Stimulated activated memory B cell treated with anti-CD40 and anti-IgM and Interleukin-4, amounts not matched to agents 10 μg/mL and 1 μg/mL and 100 μg/mL, for 72 hours (primary cell): ENCODE measurements around the gene CDH12.

Source experiments
- ATAC-seq: fragments of 150-1000 bp; cut with Tn5 transposase; 2 replicates; pipeline ENCODE4 v1.10.0; 2021
- H3K27ac Mint-ChIP-seq: one replicate; pipeline ENCODE4 v1.8.0; 2022; ENCODE audit warnings: mild to moderate bottlenecking, mixed read lengths
- H3K27me3 Mint-ChIP-seq: one replicate; pipeline ENCODE4 v1.8.0; 2022; ENCODE audit warnings: mixed read lengths
- H3K36me3 Mint-ChIP-seq: one replicate; pipeline ENCODE4 v1.8.0; 2022; ENCODE audit warnings: mixed read lengths
- H3K4me1 Mint-ChIP-seq: one replicate; pipeline ENCODE4 v1.8.0; 2022; ENCODE audit warnings: mixed read lengths
- H3K4me3 Mint-ChIP-seq: one replicate; pipeline ENCODE4 v1.8.0; 2022; ENCODE audit warnings: mild to moderate bottlenecking, moderate library complexity, mixed read lengths
- H3K9me3 Mint-ChIP-seq: one replicate; pipeline ENCODE4 v1.8.0; 2022; ENCODE audit warnings: mixed read lengths

Gene CDH12

DNA sequence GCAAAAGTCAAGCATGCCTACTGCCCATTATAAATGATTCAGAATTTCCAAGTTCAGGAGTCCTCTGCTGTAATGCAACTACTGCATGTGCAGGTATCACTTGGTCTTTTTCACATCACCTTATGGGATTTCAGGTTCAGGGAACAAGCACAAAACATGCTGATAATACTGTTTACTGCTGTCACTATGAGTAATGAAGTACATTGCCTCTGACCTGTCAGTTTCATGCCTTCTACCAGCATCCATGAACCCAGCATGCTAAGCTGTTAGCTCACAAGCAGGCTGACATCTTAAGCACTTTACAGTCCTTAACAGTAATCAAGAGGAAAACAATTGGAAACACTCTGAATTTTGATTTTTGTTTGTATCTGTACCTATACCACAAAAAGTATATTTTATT, 743.8 kb downstream of the CDH12 start:
- Mint-ChIP-seq H3K4me3 (no peak overlapping the region), H3K27me3 (no peaks in the 10 kb centered on the region), H3K27ac (no peak overlapping the region), H3K9me3 (no peaks in the 10 kb centered on the region), H3K36me3 (no peaks in the 10 kb centered on the region), H3K4me1 (no peaks in the 10 kb centered on the region)
- no peak for ATAC-seq

DNA sequence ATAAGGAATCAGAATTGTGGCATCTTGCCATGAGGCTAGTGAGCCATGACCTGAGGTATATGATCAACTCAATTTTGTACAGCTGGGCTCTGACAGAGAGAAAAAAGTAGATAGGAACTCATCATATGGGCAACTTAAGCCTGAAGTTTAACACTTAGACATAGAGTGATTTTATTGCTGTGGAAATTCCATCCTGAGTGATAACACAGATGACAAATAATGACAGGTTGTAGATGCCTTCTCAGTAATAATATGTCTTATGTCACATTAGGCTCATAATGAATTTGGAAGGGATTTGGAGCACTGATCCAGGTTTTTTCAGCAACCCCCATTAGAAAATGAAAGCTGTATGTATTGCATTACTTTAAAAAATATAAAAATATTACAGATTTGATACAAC, 744.6 kb downstream of the CDH12 start:
- Mint-ChIP-seq H3K4me1 (no peaks in the 10 kb centered on the region), H3K36me3 (no peaks in the 10 kb centered on the region), H3K27ac (no peak overlapping the region), H3K9me3 (no peaks in the 10 kb centered on the region), H3K27me3 (no peaks in the 10 kb centered on the region), H3K4me3 (no peak overlapping the region)
- no peak for ATAC-seq

DNA sequence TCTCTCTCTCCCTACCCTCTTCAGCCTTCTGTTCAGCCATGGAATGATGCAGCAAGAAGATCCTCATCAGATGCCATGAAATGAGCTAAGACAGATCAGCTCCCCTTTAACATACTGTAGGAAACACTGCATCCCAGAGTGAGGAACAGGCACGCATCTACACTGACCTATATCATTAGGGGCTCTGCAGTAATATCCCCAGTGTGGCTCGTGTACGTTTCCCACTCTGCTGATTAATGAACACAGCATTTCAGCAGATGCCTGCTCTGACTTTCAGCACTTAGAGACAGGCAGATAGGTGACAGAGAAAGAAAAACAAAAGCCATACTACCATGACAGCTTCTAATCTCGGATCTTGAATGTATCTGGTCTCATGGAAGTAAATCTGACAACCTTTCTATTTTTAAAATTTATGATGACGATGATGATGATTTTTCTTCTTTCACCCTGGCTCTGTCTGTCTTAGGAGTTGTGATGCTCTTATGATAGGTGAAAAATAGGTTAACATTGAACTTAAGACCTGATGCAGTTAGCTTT, 750.3 kb downstream of the CDH12 start:
- H3K36me3 Mint-ChIP-seq: no peaks in the 10 kb centered on the region
- no peak overlapping the region for H3K27ac Mint-ChIP-seq
- ATAC-seq: no peak
- no peaks in the 10 kb centered on the region for H3K9me3 Mint-ChIP-seq
- no peaks in the 10 kb centered on the region for H3K4me1 Mint-ChIP-seq
- no peak overlapping the region for H3K4me3 Mint-ChIP-seq
- no peaks in the 10 kb centered on the region for H3K27me3 Mint-ChIP-seq

DNA sequence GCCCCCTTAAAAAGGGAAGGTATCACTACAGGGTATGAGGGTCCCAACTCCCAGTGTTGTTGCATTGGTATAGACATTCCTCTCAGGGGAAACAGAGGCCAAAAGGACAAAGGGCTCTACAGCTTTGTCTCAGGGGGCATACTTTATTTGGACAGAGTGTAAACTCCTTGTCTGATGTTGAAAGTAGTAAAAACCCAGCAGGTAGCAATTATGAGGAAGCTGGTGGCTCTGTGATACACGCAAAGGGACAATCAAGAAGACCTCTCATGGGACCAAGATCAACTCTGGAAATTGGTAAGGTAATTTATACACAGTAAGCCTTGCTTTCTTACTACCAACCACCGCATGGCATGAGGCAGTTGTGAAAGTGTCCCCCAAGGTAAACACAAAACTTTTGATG, 764.6 kb downstream of the CDH12 start:
- H3K36me3 Mint-ChIP-seq: no peaks in the 10 kb centered on the region
- ATAC-seq: no peak
- no peak overlapping the region for H3K4me3 Mint-ChIP-seq
- H3K27me3 Mint-ChIP-seq: no peaks in the 10 kb centered on the region
- H3K27ac Mint-ChIP-seq: no peak overlapping the region
- H3K9me3 Mint-ChIP-seq: no peaks in the 10 kb centered on the region
- H3K4me1 Mint-ChIP-seq: no peaks in the 10 kb centered on the region

DNA sequence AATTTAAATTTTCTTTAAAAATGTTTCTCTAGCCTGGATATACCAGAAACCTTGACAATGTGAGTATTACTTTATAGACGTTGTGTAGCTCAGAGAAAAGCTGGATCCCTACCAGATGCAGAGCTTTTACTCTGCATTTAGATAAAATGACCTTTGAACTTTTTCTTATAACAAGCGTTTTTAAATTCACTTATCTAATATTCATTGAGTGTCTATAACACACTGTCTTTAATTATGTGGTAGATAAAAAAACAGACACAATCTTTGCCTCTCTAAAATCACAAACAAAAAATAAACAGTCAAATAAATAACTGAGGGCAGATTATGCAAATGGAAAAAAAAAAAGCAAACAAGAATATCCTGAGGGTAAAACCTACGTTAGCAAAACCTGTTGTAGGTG, 773.6 kb downstream of the CDH12 start:
- no peak for ATAC-seq
- Mint-ChIP-seq H3K4me1 (no peaks in the 10 kb centered on the region), H3K27ac (no peak overlapping the region), H3K9me3 (no peaks in the 10 kb centered on the region), H3K36me3 (no peaks in the 10 kb centered on the region), H3K27me3 (no peaks in the 10 kb centered on the region), H3K4me3 (no peak overlapping the region)

DNA sequence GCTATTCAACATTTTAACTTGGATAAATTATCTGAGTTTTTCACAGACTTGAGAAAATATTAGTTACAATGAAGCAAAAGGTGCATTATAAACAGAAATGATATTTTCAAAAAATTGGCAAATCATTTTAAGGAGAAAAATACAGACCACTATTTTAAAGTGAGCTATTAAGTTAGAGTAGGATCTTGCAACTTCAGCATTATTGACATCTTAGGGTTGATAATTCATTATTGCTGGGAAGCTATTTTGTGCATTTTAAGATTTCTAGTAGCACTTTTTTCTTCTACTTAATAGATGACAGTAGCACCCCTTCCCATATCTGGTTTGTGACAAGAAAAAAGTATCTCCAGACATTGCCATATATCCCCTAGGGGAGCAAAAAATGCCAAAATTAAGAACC, 774.1 kb downstream of the CDH12 start:
- Mint-ChIP-seq H3K36me3 (no peaks in the 10 kb centered on the region), H3K27me3 (no peaks in the 10 kb centered on the region), H3K27ac (no peak overlapping the region)

DNA sequence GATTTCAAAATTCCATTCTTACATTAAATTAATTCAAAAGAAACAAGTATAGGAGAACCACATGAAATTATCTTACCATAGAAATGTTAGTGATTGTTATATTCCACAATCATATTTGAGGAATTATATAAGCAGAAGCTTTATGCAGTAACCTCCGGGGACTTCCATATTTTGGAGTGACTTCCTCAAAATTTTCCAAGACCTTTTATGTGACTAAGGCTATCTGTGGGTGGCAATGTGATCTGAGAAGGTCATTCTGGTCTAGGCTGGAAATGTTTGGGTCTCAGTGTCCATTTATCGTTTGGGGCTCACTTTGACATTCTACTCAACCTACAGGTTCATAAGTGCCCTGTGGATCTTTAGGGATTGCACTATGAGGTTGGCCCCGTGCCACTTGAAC, 776.6 kb downstream of the CDH12 start:
- Mint-ChIP-seq H3K27me3 (no peaks in the 10 kb centered on the region), H3K9me3 (peaks cover 3% of the 10 kb centered on the region), H3K4me3 (no peak overlapping the region), H3K36me3 (no peaks in the 10 kb centered on the region), H3K4me1 (no peaks in the 10 kb centered on the region), H3K27ac (no peak overlapping the region)
- no peak for ATAC-seq

More for the DNA sequence above, 774.1 kb downstream of the CDH12 start:
- ATAC-seq: no peak
- Mint-ChIP-seq H3K9me3 (no peaks in the 10 kb centered on the region), H3K4me1 (no peaks in the 10 kb centered on the region), H3K4me3 (no peak overlapping the region)

DNA sequence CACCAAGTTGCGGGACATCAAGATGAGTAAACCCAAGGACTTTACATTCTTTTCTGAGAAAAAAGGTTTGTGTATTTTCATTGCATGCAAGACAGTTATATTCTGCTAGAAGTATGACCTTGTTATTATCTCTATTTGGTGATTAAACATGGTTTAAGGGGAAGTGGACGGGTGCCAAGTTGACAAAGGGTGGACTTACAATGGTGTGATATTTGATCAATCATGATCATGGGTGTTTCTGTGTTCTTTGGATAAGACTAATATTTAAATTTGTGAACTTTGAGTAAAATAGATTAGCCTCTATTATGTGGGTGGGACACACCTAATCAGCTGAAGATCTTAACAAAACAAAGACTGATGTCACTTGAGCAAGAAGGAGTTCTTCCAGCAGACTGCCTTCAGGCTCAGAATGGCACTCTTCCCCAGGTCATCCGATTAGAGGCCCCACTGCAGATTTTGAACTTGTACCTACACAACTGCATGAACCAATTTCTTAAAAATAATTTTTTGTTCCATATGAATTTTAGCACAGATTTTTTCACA, 782.9 kb downstream of the CDH12 start:
- H3K9me3 Mint-ChIP-seq: peaks cover 3% of the 10 kb centered on the region
- H3K27me3 Mint-ChIP-seq: no peaks in the 10 kb centered on the region
- H3K4me3 Mint-ChIP-seq: no peak overlapping the region
- no peak for ATAC-seq
- no peaks in the 10 kb centered on the region for H3K4me1 Mint-ChIP-seq
- no peak overlapping the region for H3K27ac Mint-ChIP-seq
- no peaks in the 10 kb centered on the region for H3K36me3 Mint-ChIP-seq

DNA sequence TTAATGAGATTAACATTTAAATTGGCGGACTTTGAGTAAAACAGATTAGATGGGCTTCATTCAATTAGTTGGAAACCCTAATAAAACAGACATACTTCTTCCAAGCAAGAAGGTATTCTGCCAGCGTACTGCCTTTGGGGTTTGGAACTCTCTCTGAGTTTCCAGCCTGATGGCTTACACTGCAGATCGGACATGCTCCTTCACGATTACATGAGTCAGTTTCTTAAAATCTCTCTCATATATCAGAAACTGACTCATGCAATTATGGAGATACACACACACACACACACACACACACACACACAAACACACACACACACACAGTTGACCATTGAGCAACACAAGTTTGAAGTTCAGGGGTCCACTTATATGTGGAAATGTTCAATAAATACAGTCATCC, 789.4 kb downstream of the CDH12 start:
- no peaks in the 10 kb centered on the region for H3K9me3 Mint-ChIP-seq
- H3K27me3 Mint-ChIP-seq: no peaks in the 10 kb centered on the region
- no peaks in the 10 kb centered on the region for H3K4me1 Mint-ChIP-seq
- no peak for ATAC-seq
- no peaks in the 10 kb centered on the region for H3K36me3 Mint-ChIP-seq
- no peak overlapping the region for H3K4me3 Mint-ChIP-seq
- no peak overlapping the region for H3K27ac Mint-ChIP-seq

DNA sequence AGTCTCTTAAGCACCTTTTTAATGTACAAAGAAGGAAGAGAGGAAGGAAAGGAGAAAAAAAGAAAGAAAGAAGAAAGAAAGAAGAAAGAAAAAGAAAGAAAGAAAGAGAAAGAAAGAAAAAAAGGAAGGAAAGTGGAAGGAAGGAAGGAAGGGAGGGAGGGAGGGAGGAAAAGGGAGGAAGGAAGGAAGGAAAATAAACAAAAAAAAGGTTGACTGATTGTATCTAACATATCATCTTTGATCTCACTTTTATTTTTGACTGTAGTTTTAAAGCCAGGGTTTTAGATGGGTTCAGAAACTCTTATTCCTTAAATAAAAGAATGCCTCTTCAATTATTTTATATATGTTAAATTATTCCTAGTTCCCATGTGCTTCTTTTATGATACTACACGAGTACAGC, 794.5 kb downstream of the CDH12 start:
- no peaks in the 10 kb centered on the region for H3K9me3 Mint-ChIP-seq
- no peaks in the 10 kb centered on the region for H3K27me3 Mint-ChIP-seq
- H3K36me3 Mint-ChIP-seq: no peaks in the 10 kb centered on the region
- no peak overlapping the region for H3K4me3 Mint-ChIP-seq
- no peak for ATAC-seq
- H3K27ac Mint-ChIP-seq: no peak overlapping the region
- H3K4me1 Mint-ChIP-seq: no peaks in the 10 kb centered on the region

DNA sequence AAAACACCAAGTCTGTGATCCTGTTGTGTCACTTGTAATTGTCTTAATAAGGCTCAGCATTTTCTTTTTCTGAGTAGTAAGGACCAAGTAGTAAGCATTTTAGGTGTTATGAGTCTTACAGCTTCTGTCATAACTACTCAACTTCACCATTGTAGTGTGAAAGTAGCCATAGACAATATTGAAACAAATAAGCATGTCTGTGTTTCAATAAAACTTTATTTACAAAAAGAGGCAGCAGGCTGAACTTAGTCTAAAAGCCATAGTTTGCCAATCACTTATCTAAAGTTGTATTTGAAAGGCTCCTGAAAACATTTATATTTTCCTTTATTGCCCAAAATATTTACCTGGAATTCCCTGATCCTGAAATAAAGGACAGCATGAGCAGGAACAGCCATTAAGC, 796.1 kb downstream of the CDH12 start:
- Mint-ChIP-seq H3K9me3 (no peaks in the 10 kb centered on the region), H3K4me3 (no peak overlapping the region), H3K36me3 (no peaks in the 10 kb centered on the region), H3K4me1 (no peaks in the 10 kb centered on the region), H3K27me3 (no peaks in the 10 kb centered on the region), H3K27ac (no peak overlapping the region)
- ATAC-seq: no peak

DNA sequence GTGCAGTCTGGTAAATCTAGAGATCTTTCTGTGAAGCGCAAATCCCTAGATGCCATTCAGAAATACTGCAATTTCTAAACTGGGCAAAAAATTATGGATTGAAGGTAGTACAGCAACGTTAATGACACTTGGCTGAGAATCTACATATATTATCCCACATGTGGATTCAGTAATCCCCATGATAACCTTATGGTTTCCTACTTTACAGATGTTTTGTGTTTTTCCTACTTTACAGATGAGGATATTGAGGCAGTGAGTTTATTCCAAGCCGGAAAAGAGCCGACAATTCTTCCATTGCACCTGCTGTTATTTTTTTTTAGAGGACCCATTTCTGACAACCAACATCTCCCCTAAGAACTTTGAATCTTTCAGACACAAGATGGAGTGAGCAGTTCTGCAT, 796.5 kb downstream of the CDH12 start:
- no peaks in the 10 kb centered on the region for H3K27me3 Mint-ChIP-seq
- no peak overlapping the region for H3K27ac Mint-ChIP-seq
- no peaks in the 10 kb centered on the region for H3K9me3 Mint-ChIP-seq
- no peaks in the 10 kb centered on the region for H3K36me3 Mint-ChIP-seq
- H3K4me3 Mint-ChIP-seq: no peak overlapping the region
- no peaks in the 10 kb centered on the region for H3K4me1 Mint-ChIP-seq
- ATAC-seq: no peak

DNA sequence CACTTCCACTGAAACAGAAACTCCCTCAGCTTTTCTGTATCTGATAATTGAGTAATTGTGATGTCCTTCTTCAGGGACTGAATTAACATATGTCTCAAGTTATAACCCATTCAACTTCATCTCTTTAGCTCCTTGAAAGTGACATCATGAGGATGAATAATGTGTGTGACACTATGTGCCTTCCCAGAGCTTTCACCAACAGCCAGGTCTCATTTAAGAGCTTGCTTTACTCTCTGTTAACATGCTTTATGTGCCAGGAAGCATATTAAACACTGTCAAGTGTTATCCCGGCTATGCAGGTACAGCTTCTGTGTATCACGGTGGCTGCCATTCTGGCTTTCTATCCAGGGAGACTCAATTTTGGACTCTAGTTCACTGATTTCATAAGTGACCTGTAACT, 799.9 kb downstream of the CDH12 start:
- no peak for ATAC-seq
- Mint-ChIP-seq H3K27me3 (no peaks in the 10 kb centered on the region), H3K27ac (no peak overlapping the region), H3K4me1 (no peaks in the 10 kb centered on the region), H3K9me3 (no peaks in the 10 kb centered on the region), H3K36me3 (no peaks in the 10 kb centered on the region), H3K4me3 (no peak overlapping the region)

DNA sequence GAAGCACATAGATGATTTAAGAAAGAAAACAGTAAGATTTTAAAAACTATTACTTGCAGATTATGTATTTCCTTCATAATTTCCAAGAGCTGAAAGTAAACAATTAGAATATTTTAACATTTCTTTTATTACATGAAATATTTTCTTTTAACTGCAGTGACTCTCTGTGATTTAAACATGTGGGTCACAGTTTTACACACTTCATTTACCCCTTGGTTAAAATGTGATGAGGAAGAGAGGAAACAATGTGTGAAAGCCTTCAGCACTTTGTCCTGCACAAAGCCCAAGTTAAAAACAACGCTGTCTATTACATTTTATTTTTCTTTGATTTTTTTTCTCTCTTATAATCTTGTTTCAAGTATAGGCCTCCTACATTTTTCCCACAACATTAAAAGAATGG, 801.3 kb downstream of the CDH12 start:
- Mint-ChIP-seq H3K4me3 (no peak overlapping the region), H3K4me1 (no peaks in the 10 kb centered on the region), H3K27me3 (no peaks in the 10 kb centered on the region), H3K27ac (no peak overlapping the region), H3K9me3 (no peaks in the 10 kb centered on the region), H3K36me3 (no peaks in the 10 kb centered on the region)
- ATAC-seq: no peak

DNA sequence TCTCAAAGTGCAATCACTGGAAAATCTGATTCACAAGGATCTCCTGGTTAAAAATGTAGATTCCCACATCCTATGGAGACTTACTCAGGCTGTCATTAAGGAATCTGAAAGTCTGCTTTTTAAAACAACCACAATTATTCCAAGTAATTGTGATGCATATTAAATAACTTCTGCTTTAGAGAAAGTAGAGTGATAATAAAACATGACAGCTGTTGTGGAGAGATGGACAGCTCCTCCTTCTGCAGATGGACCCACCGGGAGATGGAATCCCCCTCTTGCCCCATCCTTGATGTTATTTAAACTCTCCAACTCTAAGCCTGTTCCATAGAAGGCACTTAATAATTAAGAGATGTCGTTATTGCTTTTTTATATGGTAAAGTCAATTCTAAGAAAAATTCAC, 802.2 kb downstream of the CDH12 start:
- H3K27ac Mint-ChIP-seq: no peak overlapping the region
- H3K36me3 Mint-ChIP-seq: no peaks in the 10 kb centered on the region
- no peak overlapping the region for H3K4me3 Mint-ChIP-seq
- no peaks in the 10 kb centered on the region for H3K27me3 Mint-ChIP-seq
- no peaks in the 10 kb centered on the region for H3K9me3 Mint-ChIP-seq
- no peak for ATAC-seq
- no peaks in the 10 kb centered on the region for H3K4me1 Mint-ChIP-seq

DNA sequence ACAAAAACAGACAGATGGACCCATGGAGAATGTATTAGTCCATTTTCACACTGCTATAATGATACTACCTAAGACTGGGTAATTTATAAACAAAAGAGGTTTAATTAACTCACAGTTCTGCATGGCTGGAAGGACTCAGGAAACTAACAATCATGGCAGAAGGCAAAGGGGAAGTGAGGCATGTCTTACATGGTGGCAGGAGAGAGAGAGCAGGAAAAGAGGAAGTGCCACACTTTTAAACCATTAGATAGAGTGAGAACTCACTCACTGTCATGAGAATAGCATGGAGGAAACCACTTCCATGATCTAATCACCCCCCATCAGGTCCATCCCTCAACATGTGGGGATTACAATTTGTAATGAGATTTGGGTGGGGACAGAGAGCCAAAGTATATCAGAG, 808.9 kb downstream of the CDH12 start:
- Mint-ChIP-seq H3K9me3 (peaks cover 12% of the 10 kb centered on the region), H3K27me3 (no peaks in the 10 kb centered on the region), H3K4me3 (no peak overlapping the region), H3K36me3 (no peaks in the 10 kb centered on the region), H3K4me1 (no peaks in the 10 kb centered on the region), H3K27ac (no peak overlapping the region)
- ATAC-seq: no peak

DNA sequence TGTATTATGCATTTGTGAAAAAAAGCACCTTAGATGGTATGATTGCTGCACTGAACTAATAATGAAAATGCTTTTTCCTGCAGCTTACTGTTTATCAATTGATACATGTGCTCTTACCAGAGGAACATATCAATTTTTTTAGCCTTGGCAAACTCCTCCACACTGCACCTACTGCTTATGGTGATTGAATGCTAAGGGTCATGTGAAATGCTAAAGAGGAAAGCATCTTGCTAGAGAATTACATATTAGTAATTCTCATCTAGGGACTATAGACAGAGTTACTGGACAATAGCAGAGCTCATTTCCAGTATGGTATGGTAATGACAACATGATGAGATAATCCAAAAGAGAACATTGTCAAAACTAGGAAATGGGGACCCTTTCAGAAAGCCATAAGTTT, 817.1 kb downstream of the CDH12 start:
- H3K4me1 Mint-ChIP-seq: no peaks in the 10 kb centered on the region
- H3K27me3 Mint-ChIP-seq: no peaks in the 10 kb centered on the region
- no peaks in the 10 kb centered on the region for H3K9me3 Mint-ChIP-seq
- no peak overlapping the region for H3K27ac Mint-ChIP-seq
- no peak overlapping the region for H3K4me3 Mint-ChIP-seq
- no peak for ATAC-seq
- H3K36me3 Mint-ChIP-seq: no peaks in the 10 kb centered on the region
